Stomach (tissue), 4 donors: Measurements from ENCODE around the gene PKP2.
"Not testable (repeated sequence)": the region's sequence is repeated elsewhere in the genome, so short reads cannot be mapped to it uniquely, and the experiment has no call there.

Experiments used
- CTCF ChIP-seq, 7 experiments: fragments of 450-650 bp in 4 of 7; fragments of 200-600 bp in 3 of 7; sonication (generic) in 3 of 7; IDR thresholded peaks; one replicate each; pipeline ENCODE4 v1.5.1; 2016 to 2019; ENCODE audit warnings: antibody characterized with exemption in 7 of 7, control low read depth in 2 of 7, mild to moderate bottlenecking in 1 of 7
- POLR2A ChIP-seq, 4 donors: fragments of 450-650 bp; IDR thresholded peaks; one replicate each; pipeline ENCODE4 v1.6.1; 2016; ENCODE audit warnings: antibody characterized with exemption in 4 of 4, control low read depth in 2 of 4, mild to moderate bottlenecking in 1 of 4, moderate library complexity in 1 of 4

- TF ChIP-seq CTCF, POLR2A (IDR thresholded peaks at IDR 0.05): not testable (repeated sequence)
Measured at GRCh38 chr12:32872416-32872815, 24.2 kb downstream of the PKP2 start.
